ENCODE measurements around the gene TBATA. TPM values are rescaled to one million over a fixed set of nuclear protein-coding genes. Genes with fewer than 3 reads are reported as not detected.

TBATA gene
- polyA plus RNA-seq, 3 donors = not detected

DNA sequence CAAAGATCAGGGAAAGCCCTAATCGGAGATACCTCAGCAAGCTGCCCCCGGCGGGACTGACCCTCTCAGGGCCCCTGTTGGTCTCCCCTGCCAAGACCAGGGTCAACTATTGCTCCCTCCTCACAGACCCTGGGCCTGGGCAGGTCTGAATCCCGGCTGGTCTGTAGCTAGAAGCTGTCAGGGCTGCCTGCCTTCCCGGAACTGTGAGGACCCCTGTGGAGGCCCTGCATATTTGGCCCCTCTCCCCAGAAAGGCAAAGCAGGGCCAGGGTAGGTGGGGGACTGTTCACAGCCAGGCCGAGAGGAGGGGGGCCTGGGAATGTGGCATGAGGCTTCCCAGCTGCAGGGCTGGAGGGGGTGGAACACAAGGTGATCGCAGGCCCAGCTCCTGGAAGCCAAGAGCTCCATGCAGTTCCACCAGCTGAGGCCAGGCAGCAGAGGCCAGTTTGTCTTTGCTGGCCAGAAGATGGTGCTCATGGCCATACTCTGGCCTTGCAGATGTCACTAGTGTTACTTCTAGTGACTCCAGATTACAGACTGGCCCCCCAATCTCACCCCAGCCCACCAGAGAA lies 24.1 kb downstream of the TBATA start:
- Mint-ChIP-seq H3K27me3 (ENCODE audit: low read depth in 3 of 3) (peaks cover 0 to 4% (median 2%) of the 10 kb centered on the region in 3 donors), H3K4me1 (peaks cover 21% of the 10 kb centered on the region), H3K4me3 (no peak overlapping the region), H3K36me3 (no peaks in the 10 kb centered on the region), H3K27ac (peak overlapping the region in 1 of 7 donors; percentile 40), H3K9me3 (peaks cover 3 to 9% (median 6%) of the 10 kb centered on the region in 7 donors)
- intact Hi-C loops (cut with micrococcal nuclease) = no loop called here
- Histone ChIP-seq H3K4me3 (replicated peaks in 1 of 3; ENCODE audit: low read depth in 2 of 3, low read length in 3 of 3) (no peak overlapping the region), H3K36me3 (replicated peaks in 1 of 2; ENCODE audit: control insufficient read depth in 1 of 2, insufficient read depth in 2 of 2, low read length in 2 of 2) (no peaks in the 10 kb centered on the region), H3K27me3 (ENCODE audit: control insufficient read depth in 2 of 2, insufficient read depth in 2 of 2, low read length in 2 of 2) (no peaks in the 10 kb centered on the region), H3K9me3 (replicated peaks in 1 of 2; ENCODE audit: control insufficient read depth in 1 of 2, insufficient read depth in 1 of 2, low read length in 2 of 2) (peaks cover 6 to 9% of the 10 kb centered on the region in 2 donors), H2AFZ (ENCODE audit: insufficient read depth, low read depth, low read length, poor library complexity, severe bottlenecking) (no peak overlapping the region), H3K4me2 (replicated peaks; ENCODE audit: extremely low read depth, low read length, poor library complexity, severe bottlenecking) (no peak overlapping the region), H3K27ac (ENCODE audit: low read depth in 1 of 2, low read length in 2 of 2) (no peak overlapping the region), H3K79me2 (ENCODE audit: insufficient read depth, low read length) (no peaks in the 10 kb centered on the region), H4K20me1 (ENCODE audit: insufficient read depth, low read length) (no peaks in the 10 kb centered on the region), H3K9ac (ENCODE audit: insufficient read depth, low read length, poor library complexity, severe bottlenecking) (no peak overlapping the region), H3K4me1 (ENCODE audit: control insufficient read depth in 1 of 2, insufficient read depth in 2 of 2, low read length in 2 of 2) (peaks cover 10 to 15% of the 10 kb centered on the region in 2 donors)
- TF ChIP-seq, protein P1, sequence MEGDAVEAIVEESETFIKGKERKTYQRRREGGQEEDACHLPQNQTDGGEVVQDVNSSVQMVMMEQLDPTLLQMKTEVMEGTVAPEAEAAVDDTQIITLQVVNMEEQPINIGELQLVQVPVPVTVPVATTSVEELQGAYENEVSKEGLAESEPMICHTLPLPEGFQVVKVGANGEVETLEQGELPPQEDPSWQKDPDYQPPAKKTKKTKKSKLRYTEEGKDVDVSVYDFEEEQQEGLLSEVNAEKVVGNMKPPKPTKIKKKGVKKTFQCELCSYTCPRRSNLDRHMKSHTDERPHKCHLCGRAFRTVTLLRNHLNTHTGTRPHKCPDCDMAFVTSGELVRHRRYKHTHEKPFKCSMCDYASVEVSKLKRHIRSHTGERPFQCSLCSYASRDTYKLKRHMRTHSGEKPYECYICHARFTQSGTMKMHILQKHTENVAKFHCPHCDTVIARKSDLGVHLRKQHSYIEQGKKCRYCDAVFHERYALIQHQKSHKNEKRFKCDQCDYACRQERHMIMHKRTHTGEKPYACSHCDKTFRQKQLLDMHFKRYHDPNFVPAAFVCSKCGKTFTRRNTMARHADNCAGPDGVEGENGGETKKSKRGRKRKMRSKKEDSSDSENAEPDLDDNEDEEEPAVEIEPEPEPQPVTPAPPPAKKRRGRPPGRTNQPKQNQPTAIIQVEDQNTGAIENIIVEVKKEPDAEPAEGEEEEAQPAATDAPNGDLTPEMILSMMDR (IDR thresholded peaks at IDR 0.05) = no peak
- WGBS (ENCODE audit: insufficient coverage) = 100% methylated on average over 7 of the region's 7 CpGs
- no peak for DNase-seq

DNA sequence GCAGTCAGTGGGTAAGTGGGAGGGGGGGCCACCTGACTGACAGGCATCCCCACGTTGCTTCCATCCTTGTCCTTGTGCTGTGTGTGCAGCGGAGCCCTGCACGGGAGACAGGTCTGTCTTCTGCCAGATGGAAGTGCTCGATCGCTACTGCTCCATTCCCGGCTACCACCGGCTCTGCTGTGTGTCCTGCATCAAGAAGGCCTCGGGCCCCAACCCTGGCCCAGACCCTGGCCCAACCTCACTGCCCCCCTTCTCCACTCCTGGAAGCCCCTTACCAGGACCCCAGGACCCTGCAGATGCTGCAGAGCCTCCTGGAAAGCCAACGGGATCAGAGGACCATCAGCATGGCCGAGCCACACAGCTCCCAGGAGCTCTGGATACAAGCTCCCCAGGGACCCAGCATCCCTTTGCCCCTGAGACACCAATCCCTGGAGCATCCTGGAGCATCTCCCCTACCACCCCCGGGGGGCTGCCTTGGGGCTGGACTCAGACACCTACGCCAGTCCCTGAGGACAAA lies 24.8 kb downstream of the TBATA start:
- H3K27me3 ChIP-seq (ENCODE audit: control insufficient read depth in 2 of 2, insufficient read depth in 2 of 2, low read length in 2 of 2) = no peaks in the 10 kb centered on the region
- H3K9ac ChIP-seq (ENCODE audit: insufficient read depth, low read length, poor library complexity, severe bottlenecking) = no peak overlapping the region
- peaks cover 0 to under 1% of the 10 kb centered on the region in 2 donors for H3K9me3 ChIP-seq (replicated peaks in 1 of 2; ENCODE audit: control insufficient read depth in 1 of 2, insufficient read depth in 1 of 2, low read length in 2 of 2)
- H3K4me1 ChIP-seq (ENCODE audit: control insufficient read depth in 1 of 2, insufficient read depth in 2 of 2, low read length in 2 of 2) = peaks cover 10 to 15% of the 10 kb centered on the region in 2 donors
- peaks cover 0 to under 1% (median 0%) of the 10 kb centered on the region in 7 donors for H3K9me3 Mint-ChIP-seq
- H4K20me1 ChIP-seq (ENCODE audit: insufficient read depth, low read length) = no peaks in the 10 kb centered on the region
- 87% methylated on average over 12 of the region's 12 CpGs for WGBS (ENCODE audit: insufficient coverage)
- intact Hi-C loops (cut with micrococcal nuclease) = no loop called here
- no peak overlapping the region for H3K27ac ChIP-seq (ENCODE audit: low read depth in 1 of 2, low read length in 2 of 2)
- H3K27me3 Mint-ChIP-seq (ENCODE audit: low read depth in 3 of 3) = peaks cover 0 to 4% (median 2%) of the 10 kb centered on the region in 3 donors
- H3K4me3 ChIP-seq (replicated peaks in 1 of 3; ENCODE audit: low read depth in 2 of 3, low read length in 3 of 3) = no peak overlapping the region
- peak overlapping the region in 1 of 7 donors; percentile 4 for H3K27ac Mint-ChIP-seq
- H3K4me2 ChIP-seq (replicated peaks; ENCODE audit: extremely low read depth, low read length, poor library complexity, severe bottlenecking) = no peak overlapping the region
- H3K4me1 Mint-ChIP-seq = peaks cover 21% of the 10 kb centered on the region
- no peak overlapping the region for H2AFZ ChIP-seq (ENCODE audit: insufficient read depth, low read depth, low read length, poor library complexity, severe bottlenecking)
- no peak for DNase-seq
- H3K36me3 Mint-ChIP-seq = no peaks in the 10 kb centered on the region
- H3K4me3 Mint-ChIP-seq = no peak overlapping the region
- H3K36me3 ChIP-seq (replicated peaks in 1 of 2; ENCODE audit: control insufficient read depth in 1 of 2, insufficient read depth in 2 of 2, low read length in 2 of 2) = no peaks in the 10 kb centered on the region
- TF ChIP-seq, protein P1 (IDR thresholded peaks at IDR 0.05) = no peak
- H3K79me2 ChIP-seq (ENCODE audit: insufficient read depth, low read length) = no peaks in the 10 kb centered on the region
